ENCODE results near the gene TMPRSS6. TPM values are rescaled to one million over a fixed set of nuclear protein-coding genes. Genes with fewer than 3 reads are reported as not detected.

TMPRSS6 gene
- total RNA-seq, 1 donor from 2014 or later, result not detected

DNA sequence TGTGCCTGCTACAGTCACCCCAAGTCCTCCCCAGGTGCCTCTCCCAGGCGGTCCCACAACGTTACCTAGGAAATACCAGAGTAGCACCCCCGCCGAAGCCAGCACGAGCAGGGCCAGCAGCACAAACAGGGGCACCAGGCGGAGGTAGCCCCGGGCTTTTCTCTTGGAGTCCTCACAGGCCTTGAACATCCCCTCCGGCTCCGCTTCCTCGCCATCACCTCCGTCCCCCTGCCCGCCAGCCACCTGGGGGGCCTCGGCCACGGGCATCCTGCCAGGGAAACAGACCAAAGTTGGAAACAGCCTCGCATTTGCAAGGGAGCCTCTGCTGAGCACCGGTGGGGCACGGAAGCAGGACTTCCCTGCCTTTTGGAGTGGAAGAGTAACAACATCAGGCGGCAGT lies 6.4 kb downstream of the TMPRSS6 start:
- no peak for DNase-seq (ENCODE audit: low read depth)
- TF ChIP-seq, protein P1, sequence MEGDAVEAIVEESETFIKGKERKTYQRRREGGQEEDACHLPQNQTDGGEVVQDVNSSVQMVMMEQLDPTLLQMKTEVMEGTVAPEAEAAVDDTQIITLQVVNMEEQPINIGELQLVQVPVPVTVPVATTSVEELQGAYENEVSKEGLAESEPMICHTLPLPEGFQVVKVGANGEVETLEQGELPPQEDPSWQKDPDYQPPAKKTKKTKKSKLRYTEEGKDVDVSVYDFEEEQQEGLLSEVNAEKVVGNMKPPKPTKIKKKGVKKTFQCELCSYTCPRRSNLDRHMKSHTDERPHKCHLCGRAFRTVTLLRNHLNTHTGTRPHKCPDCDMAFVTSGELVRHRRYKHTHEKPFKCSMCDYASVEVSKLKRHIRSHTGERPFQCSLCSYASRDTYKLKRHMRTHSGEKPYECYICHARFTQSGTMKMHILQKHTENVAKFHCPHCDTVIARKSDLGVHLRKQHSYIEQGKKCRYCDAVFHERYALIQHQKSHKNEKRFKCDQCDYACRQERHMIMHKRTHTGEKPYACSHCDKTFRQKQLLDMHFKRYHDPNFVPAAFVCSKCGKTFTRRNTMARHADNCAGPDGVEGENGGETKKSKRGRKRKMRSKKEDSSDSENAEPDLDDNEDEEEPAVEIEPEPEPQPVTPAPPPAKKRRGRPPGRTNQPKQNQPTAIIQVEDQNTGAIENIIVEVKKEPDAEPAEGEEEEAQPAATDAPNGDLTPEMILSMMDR (IDR thresholded peaks at IDR 0.05; ENCODE audit: insufficient read depth, low read length, poor library complexity, severe bottlenecking), result no peak
- H3K36me3 ChIP-seq (ENCODE audit: control insufficient read depth, insufficient read depth, low read length), result no peaks in the 10 kb centered on the region
- no peak overlapping the region for H3K4me3 ChIP-seq (ENCODE audit: low read depth, low read length)
- peaks cover 21% of the 10 kb centered on the region for H3K27me3 ChIP-seq (ENCODE audit: control insufficient read depth, insufficient read depth, low read length)

GRCh38 chr22:37101311-37102066 lies 8.0 kb downstream of the TMPRSS6 start:
- no peak for DNase-seq (ENCODE audit: low read depth)
- TF ChIP-seq, protein P1 (IDR thresholded peaks at IDR 0.05; ENCODE audit: insufficient read depth, low read length, poor library complexity, severe bottlenecking), result no peak
- H3K4me3 ChIP-seq (ENCODE audit: low read depth, low read length), result no peak overlapping the region
- peaks cover 36% of the 10 kb centered on the region for H3K27me3 ChIP-seq (ENCODE audit: control insufficient read depth, insufficient read depth, low read length)
- no peaks in the 10 kb centered on the region for H3K36me3 ChIP-seq (ENCODE audit: control insufficient read depth, insufficient read depth, low read length)

DNA sequence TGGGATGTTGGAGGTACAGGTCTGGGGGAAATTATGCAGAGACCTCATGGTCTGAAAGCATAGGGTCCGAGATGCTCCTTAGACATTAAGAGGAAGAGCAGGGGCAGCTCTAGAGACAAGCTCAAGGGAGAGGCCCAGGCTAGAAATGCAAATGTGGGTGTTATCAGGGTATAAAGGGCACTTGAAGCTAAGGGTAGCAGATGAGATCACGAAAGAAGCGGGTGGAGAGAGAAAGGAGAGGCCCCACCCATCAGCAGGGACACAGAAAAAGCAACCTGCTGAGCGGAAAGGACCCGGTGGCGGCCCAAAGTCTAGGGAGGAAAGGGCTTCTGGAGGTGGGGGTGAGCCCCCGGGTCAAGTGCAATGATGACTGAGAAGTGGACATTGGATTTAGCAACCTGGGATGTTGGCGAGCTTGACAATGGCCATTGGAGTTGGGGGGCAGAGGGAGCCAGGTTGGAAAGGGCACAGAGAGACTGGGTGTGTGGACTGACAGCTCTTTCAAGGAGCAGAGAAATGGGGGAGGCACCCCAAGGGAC lies 8.9 kb downstream of the TMPRSS6 start:
- DNase-seq (ENCODE audit: low read depth), result no peak
- Histone ChIP-seq H3K4me3 (ENCODE audit: low read depth, low read length) (no peak overlapping the region), H3K36me3 (ENCODE audit: control insufficient read depth, insufficient read depth, low read length) (no peaks in the 10 kb centered on the region), H3K27me3 (ENCODE audit: control insufficient read depth, insufficient read depth, low read length) (peaks cover 44% of the 10 kb centered on the region)
- TF ChIP-seq, protein P1 (IDR thresholded peaks at IDR 0.05; ENCODE audit: insufficient read depth, low read length, poor library complexity, severe bottlenecking), result no peak

DNA sequence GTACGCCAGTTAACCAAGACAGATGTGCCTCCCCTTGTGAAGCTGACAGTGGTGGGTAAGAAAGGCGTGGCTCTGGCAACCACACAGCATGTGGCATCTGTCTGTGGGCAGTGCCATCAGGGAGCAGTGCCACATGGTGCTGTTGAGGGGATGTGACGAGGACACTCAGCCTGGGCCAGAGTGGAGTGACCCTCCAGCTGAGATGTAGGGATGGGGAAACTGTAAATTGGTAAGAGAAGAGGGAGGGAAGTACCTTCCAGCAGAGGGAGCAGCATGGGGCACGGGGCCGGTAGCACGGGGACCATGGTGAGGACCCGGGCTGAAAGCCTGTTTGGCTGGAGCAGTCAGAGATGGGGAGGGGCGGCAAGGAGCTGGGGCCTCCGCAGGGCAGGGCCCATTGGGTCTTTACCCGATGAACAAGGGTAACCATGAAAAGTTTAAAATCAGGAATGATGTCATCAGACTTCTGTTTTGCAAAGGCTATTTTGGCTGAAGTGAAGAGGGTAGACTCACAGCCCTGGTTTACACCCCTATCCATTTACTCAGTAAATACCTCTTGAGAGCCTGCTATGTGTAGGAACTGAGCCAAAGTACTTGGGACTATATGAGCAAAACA lies 10.4 kb downstream of the TMPRSS6 start:
- TF ChIP-seq, protein P1 (IDR thresholded peaks at IDR 0.05; ENCODE audit: insufficient read depth, low read length, poor library complexity, severe bottlenecking), result no peak
- no peak for DNase-seq (ENCODE audit: low read depth)
- H3K27me3 ChIP-seq (ENCODE audit: control insufficient read depth, insufficient read depth, low read length), result peaks cover 50% of the 10 kb centered on the region

DNA sequence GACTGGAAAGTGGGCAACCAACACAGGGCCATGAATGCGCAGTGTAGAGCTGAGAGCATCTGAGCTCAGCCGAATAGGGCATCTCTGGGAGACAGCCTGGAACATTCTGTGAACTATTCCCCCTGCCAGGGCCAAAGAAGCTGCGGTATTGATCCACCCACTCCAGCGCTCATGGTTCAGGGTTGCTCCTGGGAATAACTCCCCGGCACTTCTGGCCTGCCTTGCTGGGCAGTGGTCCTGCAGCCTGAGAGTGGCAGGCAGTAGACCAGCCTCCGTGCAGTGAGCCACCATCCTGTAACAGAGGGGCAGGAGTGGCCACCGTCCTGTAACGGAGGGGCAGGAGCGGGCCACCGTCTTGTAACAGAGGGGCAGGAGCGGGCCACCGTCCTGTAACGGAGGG lies 12.2 kb downstream of the TMPRSS6 start:
- H3K27me3 ChIP-seq (ENCODE audit: control insufficient read depth, insufficient read depth, low read length), result peaks cover 40% of the 10 kb centered on the region
- H3K36me3 ChIP-seq (ENCODE audit: control insufficient read depth, insufficient read depth, low read length), result no peaks in the 10 kb centered on the region
- TF ChIP-seq, protein P1 (IDR thresholded peaks at IDR 0.05; ENCODE audit: insufficient read depth, low read length, poor library complexity, severe bottlenecking), result no peak
- no peak for DNase-seq (ENCODE audit: low read depth)
- H3K4me3 ChIP-seq (ENCODE audit: low read depth, low read length), result no peak overlapping the region

More for the DNA sequence above, 10.4 kb downstream of the TMPRSS6 start:
- Histone ChIP-seq H3K4me3 (ENCODE audit: low read depth, low read length) (no peak overlapping the region), H3K36me3 (ENCODE audit: control insufficient read depth, insufficient read depth, low read length) (no peaks in the 10 kb centered on the region)

Data from kidney epithelial cell (primary cell).